OCI-LY3 (cell line): ENCODE results near the gene ZSCAN16.

Experiments used
- EZH2phosphoT487 ChIP-seq: fragments of 200-600 bp; shearing (Covaris generic); IDR thresholded peaks from 2 replicates; pipeline ENCODE4 v1.6.1; 2018; ENCODE audit warnings: antibody characterized with exemption, mixed run types, low read depth
- TF ChIP-seq, protein P1 (sequence below): fragments of 200-600, 300-600 bp; sonication (generic); IDR thresholded peaks from 2 replicates; pipeline ENCODE4 v1.5.1; 2014; ENCODE audit warnings: antibody characterized with exemption, low read length, low read depth

DNA sequence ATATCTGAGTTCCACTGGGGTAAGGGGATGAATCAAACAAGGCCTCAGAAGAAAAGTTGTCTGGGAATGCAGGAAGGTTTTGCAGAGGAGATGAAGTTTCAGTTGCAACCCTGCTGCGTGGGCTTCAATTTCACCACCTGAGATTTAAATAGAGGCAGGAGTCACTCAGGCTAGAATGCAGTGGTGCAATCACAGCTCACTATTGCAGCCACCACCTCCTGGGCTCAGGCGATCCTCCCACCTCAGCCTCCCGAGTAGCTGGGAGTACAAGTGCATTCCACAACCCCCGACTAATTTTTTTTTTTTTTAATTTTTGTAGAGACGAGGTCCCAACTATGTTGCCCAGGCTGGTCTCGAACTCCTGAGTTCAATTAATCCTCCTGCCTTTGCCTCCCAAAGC, 45.6 kb upstream of the ZSCAN16 start:
- TF ChIP-seq, protein P1, sequence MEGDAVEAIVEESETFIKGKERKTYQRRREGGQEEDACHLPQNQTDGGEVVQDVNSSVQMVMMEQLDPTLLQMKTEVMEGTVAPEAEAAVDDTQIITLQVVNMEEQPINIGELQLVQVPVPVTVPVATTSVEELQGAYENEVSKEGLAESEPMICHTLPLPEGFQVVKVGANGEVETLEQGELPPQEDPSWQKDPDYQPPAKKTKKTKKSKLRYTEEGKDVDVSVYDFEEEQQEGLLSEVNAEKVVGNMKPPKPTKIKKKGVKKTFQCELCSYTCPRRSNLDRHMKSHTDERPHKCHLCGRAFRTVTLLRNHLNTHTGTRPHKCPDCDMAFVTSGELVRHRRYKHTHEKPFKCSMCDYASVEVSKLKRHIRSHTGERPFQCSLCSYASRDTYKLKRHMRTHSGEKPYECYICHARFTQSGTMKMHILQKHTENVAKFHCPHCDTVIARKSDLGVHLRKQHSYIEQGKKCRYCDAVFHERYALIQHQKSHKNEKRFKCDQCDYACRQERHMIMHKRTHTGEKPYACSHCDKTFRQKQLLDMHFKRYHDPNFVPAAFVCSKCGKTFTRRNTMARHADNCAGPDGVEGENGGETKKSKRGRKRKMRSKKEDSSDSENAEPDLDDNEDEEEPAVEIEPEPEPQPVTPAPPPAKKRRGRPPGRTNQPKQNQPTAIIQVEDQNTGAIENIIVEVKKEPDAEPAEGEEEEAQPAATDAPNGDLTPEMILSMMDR, result no peak
- TF ChIP-seq EZH2phosphoT487, result no peak
